Measurements from ENCODE around the gene SLC16A7.
"Not testable (repeated sequence)": the region's sequence is repeated elsewhere in the genome, so short reads cannot be mapped to it uniquely, and the experiment has no call there.

Gene SLC16A7

DNA sequence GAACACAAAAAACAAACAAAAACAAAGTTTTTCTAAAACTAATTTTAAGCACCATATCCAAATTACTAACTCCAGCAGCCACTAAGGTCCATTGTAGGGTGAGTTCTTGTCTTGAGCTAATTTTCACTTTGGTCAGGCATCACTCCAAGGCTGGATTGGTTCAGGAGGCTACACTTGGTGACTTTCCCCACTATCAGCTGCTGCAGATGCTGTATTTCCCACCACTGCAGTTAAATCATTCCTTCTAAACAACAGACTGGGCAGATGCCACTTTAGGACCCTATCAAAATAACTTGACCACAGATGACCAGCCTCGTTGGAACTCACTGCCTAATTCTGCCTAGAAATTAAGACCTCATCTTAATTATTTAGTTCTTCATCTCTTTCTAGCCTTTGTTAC, 140.5 kb downstream of the SLC16A7 start:
- DNase-seq (ENCODE audit: low read depth), result no peak

DNA sequence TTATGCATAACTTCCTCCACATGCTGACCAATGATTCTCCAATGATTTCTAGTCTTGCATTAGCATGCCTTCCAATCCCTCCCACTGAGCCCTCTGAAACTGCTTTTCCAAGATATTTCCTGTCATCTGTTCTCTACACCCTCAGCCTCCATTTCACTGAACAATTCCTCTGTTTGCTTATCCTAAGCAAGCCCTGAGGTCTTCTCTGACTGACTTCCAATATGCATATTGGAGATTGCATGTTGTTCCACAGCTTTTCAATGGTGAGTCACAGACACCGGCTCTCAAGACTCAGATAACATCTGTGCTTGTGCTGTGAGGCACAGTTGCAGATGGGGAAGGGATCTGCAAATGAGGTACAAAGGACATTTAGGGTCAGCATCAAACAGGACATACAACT, 141.0 kb downstream of the SLC16A7 start:
- no peak for DNase-seq (ENCODE audit: low read depth)

DNA sequence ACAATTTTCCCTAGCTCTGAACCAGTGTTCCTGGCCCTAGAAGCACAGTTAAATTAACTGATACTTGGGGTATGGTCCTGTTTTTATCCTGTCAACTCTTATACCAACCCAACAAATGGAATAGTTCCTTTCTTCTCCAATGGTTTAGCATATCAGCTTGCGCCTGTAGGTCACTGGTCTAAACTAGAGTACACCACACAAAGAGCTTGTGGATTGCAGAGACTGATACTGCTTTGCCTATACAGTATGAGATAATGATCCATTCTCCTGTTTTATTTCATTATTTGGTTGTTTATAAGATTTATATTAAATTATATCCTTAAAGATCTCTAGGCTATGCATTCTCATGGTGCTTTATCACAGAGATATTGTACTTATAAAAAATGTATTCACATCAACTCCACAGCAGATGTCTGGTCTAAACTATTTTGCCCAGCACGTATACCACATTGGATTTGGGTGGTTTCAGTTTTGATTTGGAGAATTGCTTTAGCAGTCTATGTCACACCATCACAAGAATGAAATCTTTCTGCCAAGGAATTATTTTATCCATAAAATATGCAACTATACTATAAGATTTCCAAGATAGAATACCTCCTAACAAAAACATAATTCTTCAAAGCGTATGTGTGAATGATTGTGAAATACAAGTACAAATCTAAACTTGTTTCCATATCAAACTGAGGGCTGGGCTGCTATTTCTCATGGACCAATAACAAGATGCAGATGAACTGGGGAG, 142.1 kb downstream of the SLC16A7 start:
- no peak for DNase-seq (ENCODE audit: low read depth)

DNA sequence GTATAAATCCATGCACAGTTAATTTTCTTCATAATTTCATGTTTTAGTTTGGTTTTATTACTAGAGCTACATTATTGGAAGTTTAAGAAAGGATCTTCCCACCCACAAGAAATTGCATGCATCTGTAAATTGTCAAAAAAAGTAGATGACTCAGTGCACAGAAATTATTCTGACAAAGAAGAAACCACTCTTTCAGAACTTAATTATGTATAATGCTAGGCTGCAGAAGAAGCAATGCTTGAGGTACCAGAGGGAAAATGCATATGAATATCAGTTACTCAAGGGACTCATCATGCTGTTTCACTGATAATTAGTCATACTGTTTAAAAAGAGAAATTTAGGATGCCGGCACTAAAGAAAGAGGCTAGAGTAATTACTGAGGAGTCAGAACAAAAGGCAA, 147.0 kb downstream of the SLC16A7 start:
- DNase-seq (ENCODE audit: low read depth), result no peak

DNA sequence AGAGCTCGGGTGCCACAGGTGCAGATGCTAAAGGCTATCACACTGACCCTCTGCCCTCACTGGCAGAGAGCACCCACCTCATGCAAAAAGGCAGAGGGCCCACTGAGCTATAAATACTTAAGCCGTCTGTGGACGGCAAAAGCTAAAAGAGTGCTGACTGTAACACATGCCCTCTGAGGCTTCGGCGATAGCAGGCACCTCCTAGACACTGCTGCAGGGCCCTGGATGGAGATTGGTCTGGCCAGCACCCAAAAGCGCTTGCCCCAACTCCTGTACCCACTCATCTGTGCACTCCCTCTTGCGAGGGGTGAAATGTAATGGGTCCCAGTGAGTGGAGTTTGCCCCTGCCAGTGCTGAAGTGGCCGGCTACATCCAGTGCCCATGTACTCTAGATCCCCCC, 148.7 kb downstream of the SLC16A7 start:
- DNase-seq (ENCODE audit: low read depth), result no peak

DNA sequence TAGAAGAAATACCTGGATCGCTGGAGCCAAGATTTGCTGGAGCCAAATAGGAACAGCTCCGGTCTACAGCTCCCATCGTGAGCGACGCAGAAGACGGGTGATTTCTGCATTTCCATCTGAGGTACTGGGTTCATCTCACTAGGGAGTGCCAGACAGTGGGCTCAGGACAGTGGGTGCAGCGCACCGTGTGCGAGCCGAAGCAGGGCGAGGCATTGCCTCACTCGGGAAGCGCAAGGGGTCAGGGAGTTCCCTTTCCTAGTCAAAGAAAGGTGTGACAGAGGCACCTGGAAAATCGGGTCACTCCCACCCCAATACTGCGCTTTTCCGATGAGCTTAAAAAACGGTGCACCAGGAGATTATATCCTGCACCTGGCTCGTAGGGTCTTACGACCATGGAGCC, 155.3 kb downstream of the SLC16A7 start:
- DNase-seq (ENCODE audit: low read depth), result not testable (repeated sequence)

DNA sequence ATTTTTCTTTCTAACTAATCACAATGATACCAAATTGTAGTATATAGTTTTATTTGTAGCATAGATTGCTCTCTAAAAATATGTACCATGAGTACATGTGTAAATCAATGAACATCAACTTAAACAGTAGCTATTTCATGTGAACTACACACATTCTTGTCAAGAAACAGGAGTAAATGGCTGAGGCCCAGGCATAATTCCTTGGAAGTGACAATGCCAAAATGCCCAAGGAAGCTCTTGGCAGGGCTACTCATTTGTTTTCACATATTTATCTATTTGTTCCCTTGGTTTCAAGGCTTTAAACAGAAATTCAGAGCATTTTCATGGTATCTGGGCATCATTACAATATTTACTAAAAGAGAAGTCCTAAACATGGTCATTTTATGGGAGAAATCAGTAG, 165.7 kb downstream of the SLC16A7 start:
- DNase-seq (ENCODE audit: low read depth), result no peak

DNA sequence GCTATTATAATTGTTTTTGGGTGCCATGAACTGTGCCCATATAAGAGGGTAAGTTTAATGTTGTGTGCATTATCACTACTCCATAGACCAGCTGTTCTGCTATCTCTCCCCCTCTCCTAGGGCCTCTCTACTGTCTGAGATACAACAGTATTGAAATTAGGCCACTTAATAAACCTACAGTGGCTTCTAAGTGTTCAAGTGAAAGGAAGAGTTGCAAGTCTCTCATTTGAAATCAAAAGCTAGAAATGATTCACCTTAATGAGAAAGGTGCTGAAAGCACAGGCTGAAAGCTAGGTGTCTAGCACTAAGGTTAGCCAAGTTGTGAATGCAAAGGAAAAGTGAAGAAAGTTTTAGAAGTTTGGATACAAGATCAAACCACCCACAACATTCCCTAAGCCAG, 168.0 kb downstream of the SLC16A7 start:
- no peak for DNase-seq (ENCODE audit: low read depth)

DNA sequence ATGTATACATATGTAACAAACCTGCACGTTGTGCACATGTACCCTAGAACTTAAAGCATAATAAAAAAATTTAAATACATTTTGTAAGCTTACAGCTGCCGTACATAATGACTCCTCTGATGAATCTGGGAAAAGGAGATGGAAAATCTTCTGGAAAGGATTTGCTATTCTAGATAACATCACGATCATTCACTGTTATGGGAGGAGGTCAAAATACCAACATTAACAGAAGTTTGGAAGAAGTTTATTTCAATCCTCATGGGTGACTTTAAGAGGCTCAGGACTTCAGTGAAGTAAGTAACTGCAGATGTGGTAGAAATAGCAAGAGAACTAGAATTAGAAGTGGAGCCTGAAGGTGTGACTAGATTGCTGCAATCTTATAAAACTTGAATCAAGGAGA, 172.2 kb downstream of the SLC16A7 start:
- no peak for DNase-seq (ENCODE audit: low read depth)

DNA sequence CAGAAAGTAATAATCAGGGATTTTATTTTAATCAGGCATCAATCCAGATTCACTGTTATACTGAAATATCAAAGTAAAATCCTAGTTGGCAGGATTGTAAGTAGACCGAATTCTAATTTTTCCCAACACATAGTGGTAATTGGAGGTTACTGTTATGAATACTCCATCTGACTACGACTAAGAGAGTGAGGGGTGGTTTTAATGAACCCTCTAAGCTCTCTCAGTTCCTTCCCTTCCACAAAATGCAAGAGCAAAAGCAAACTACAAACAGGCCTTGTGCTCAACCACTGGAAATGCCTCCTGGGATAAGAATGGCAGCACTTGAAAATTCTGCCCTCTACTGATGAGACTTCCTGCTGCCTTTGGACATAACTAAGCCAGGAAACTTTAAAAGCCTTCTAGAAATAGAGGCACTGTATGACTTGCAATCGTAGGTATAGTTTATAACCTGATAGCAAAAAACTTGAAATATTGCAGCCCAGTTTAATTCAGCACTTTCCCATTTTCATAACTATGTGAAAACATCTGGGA, 184.8 kb downstream of the SLC16A7 start:
- no peak for DNase-seq (ENCODE audit: low read depth)

DNA sequence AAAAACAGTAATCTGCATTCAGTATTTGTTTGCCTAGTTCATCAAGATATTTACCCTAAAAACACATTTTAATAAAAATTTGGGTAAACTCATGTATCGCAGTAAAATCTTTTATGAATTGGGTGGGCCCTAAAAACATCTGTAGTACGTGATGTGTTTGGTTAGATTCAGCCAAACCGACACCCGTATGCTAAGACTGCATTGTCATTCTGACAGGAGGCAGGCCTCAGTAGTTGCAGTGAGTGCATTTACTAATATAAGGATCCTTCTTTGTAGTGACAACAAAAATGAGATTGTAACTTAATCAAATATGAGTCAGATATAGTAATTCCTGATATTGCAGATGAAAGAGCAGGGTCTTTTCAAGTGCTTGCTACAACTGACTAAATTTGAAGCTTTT, 191.8 kb downstream of the SLC16A7 start:
- DNase-seq (ENCODE audit: low read depth), result no peak

DNA sequence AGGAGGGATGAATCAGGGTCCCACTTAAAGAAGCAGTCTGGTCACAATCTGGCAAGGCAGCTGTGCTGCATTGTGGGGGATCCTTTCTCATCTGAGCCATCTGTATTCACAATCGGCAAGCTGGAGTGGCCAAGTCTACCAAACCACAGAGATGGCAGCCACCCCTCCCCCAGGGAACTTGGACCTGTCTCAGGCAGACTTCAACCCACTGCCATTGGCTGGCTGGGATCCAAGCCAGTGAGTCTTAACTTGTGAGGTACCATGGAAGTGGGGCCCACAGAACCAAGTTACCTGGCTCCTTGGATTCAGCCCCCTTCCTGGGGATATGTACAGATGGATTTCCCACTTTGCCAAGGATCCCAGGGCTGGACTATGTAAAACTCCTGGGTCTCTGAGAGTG, 196.8 kb downstream of the SLC16A7 start:
- DNase-seq (ENCODE audit: low read depth), result no peak

DNA sequence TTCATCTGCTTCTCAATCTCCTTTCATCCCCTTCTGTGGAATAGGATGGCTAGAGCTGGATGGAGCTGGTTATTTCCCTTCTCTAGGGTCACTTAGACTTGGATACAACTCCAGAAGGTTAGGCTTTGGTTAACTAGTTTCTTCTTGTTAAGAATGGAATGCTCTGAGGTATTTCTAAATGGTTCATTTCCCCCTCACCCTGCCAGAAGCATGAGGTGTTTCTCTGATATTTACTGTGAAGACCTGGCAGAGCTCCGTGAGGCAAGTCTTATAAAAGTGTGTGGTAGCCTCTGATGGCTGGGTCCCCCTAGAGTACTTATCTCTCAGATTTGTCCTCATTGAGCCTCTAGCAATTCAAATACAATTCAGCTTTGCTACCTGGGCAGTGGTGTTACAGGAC, 207.9 kb downstream of the SLC16A7 start:
- no peak for DNase-seq (ENCODE audit: low read depth)

DNA sequence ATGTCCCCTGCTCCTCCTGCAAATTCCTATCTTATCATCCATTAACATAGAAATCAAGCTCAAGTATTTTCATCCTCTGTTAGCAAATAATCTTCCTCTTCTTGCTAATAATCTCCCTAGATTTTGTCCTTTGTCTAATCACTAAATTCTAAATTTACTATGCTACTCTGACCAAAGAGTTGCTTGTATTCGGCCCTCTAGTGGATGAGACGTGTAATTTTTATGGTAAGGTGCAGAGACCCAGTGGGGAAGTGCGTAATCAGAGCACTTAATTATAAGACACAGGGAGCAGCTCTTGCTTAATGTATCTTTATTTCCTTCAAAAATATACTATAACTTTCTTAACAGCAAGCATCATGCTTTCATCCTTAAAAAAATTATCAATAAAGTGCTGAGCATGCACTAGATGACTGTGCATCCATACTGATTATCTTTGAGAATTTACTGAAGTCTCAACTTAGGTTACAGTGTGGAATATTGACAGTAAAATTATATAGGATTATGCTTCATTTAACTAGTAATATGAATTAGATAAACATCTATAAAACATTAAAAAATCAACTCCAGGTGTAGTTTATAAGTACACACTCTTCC, 212.6 kb downstream of the SLC16A7 start:
- no peak for DNase-seq (ENCODE audit: low read depth)

DNA sequence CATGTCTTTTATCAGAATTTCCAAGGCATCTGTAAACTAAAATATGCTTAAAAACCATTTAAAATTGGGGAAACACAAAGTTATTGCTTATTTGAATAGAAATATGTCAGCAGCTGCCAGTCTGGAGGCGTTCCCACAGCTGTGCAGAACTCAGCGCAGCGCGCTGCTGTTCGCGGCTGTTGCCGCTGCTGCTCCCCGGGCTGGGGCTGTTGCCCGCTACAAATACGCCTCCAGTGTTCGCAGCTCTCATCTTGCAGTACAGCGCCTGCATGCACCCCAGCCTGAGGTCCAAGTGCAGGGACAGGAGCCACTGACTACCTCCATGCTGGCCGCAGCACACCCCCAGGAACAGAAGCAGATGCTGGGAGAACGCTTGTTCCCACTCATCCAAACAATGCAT, 216.2 kb downstream of the SLC16A7 start:
- DNase-seq (ENCODE audit: low read depth), result no peak

DNA sequence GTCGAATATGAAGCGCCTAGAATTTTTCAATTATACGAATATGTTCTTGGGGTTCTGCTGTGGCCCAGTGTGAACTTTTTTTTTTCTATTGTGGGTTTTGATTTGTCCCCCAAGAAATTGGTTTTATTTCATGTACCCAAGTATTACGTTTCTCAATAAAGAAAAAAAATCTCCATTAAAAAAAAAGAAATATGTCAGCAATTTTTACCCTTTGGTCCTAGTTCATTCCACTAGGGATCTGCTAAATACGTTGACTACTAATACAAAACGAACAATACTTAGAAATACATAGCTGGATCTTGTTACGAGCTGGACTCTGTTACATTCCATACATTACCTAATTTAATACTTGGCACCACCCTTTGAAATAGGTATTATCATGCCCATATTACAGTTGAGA, 216.9 kb downstream of the SLC16A7 start:
- no peak for DNase-seq (ENCODE audit: low read depth)

DNA sequence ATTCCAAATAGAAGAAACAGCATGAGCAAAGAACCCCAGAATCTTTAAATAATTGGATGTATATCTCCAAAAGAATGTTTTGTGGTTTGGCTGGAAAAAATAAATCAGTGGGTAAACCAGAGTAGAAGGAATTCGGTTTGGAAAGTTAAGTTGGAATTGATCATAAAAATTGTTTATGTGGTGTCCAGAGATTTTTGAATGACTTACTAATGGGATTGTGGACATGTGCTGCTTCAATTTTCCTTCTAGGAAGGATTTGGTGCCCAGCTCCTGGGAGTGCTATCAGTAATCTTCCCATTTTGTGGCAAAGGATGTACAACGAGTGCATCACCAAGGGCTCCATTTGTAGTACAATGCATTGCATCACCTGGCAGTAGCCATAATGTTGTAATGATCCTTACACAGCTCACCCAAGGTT, 224.8 kb downstream of the SLC16A7 start:
- DNase-seq (ENCODE audit: low read depth), result no peak

DNA sequence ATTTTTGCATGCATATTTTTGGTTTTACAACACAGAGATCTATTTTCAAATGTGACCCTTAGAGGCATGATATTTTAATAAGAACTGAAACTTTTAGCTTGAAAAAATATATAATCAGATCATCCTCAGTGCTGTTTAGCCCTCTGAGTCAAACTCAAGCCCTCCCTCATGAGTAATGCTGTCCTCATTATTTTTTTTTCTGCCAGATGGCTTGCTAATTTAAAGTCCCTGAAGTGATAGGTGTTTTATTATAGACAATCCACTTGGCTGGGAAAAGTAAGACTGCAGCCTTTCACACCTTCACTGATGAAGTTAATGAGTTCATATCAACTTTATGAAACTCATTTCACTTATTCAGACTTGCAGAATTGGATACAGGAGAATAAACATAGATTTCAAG, 227.7 kb downstream of the SLC16A7 start:
- no peak for DNase-seq (ENCODE audit: low read depth)

DNA sequence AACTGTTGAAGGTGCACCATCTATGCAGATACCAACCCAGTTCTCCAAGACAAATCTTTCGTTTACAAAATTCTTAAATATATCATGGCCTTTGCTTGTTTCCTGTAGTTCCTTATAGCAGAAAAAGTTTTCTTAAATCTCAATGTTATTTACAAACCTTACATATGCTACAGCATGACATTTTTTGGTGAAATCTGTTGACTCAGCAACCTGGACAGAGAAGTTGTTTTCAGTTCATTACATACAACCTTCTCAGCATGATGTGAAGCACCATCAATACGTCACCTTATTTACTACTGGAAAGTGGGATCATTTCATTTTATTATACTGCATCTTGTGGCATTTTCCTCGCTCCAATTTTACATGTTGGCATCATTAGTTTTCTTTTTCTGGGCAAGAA, 231.9 kb downstream of the SLC16A7 start:
- no peak for DNase-seq (ENCODE audit: low read depth)

DNA sequence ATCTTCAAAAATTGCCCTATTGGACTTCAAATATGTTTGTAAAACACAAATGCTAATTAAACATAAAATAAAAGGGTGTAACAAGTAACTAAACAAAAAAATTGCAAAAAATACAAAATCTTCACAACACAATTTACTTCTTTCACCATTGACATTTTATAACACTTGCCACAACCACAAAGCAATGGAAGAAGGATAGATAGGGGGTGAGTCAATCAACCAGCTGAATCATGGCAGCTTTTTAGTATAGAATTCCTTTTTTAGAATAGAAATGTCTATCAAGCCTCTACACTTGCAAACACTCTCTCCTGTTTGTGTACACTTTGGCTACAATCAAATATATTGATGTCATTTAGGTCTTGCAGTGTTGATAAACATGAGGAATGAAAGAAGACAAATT, 232.7 kb downstream of the SLC16A7 start:
- no peak for DNase-seq (ENCODE audit: low read depth)

DNA sequence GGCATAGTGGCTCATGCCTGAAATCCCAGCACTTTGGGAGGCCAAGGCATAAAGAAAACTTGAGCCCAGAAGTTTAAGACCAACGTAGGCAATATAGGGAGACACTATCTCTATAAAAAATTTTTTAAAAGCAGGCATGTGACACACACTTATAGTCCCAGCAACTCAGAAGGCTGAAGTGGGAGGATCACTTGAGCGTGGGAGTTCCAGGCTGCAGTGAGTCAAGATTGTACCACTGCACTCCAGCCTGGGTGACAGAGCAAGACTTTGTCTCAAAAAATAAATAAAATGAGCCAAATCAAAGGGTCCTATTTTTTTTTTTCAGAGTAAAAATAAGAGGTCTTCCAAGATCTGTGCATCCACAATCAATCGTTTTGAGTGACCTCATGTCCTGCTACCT, 237.6 kb downstream of the SLC16A7 start:
- no peak for DNase-seq (ENCODE audit: low read depth)

DNA sequence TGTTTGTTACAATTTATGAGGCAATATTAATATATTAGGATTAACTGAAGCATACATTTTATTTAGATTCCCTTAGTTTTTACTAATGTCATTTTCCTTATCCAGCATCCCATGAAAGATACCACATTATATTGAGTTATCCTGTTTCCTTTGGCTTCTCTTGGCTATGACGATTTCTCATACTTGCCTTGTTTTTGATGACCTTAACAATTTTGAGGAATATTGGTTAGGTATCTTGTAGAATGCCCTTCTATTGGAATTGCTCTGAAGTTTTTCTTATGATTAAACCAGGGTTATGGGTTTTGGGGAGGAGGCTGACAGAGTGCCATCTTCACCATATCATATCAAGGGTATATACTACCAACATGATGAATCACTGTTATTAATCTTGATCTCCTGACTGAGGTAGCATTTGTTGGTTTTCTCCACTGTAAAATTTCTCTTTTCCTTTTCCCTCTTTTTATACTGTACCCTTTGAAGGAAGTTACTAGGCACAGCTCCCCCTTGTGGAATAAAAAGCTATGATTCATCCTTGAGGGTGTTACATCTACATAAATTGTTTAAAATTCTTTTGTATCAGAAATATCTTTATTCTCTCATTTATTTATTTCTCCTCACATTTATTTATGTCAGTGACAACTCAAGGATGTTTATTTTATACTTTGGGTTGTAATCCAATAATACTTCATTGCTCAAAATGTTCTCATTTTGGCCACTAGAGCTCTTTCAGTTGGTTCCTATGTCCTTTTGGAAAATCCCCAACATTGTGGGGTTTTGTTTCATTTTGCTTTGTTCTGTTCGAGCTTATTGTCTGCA, 239.0 kb downstream of the SLC16A7 start:
- no peak for DNase-seq (ENCODE audit: low read depth)

Measured in stimulated activated CD8-positive, alpha-beta memory T cell treated with anti-CD3 and anti-CD28 coated beads, Interleukin-12 subunit alpha, Interleukin-12 subunit beta, amount 100 ng/mL, for 4 hours (primary cell).